WTC11 (cell line): ENCODE data around the gene PEAK1. TPM values are rescaled to one million over a fixed set of nuclear protein-coding genes. Genes with fewer than 3 reads are reported as not detected.

ENCODE experiments used
- ATAC-seq: fragments of 200-7000 bp; cut with Tn5 transposase; 2 replicates; pipeline ENCODE4 v1.10.0; 2021; ENCODE audit warnings: mild to moderate bottlenecking, moderate library complexity
- CTCF ChIA-PET: fragments of 300-600 bp; sonication (Branson Sonifier 250); formaldehyde crosslinking; loops from one replicate; lab custom pipeline; 2021; ENCODE audit warnings: antibody characterized with exemption; lab: Charles Lee
- POLR2A ChIA-PET: fragments of 350-600 bp; sonication (Branson Sonifier 250); formaldehyde crosslinking; loops from one replicate; lab custom pipeline; 2021; ENCODE audit warnings: antibody characterized with exemption; lab: Charles Lee
- DNase-seq: peaks from one replicate; pipeline ENCODE4 v3.0.0; 2021; ENCODE audit warnings: low spot score
- H3K27ac Mint-ChIP-seq: 2 replicates; pipeline ENCODE4 v1.8.0; 2021; ENCODE audit warnings: mixed read lengths
- H3K27me3 Mint-ChIP-seq: 2 replicates; pipeline ENCODE4 v1.8.0; 2021; ENCODE audit warnings: low read depth, mild to moderate bottlenecking, moderate library complexity, mixed read lengths
- H3K36me3 Mint-ChIP-seq: 2 replicates; pipeline ENCODE4 v1.8.0; 2021; ENCODE audit warnings: mixed read lengths
- H3K4me1 Mint-ChIP-seq: 2 replicates; pipeline ENCODE4 v1.8.0; 2022; ENCODE audit warnings: mixed read lengths
- H3K4me3 Mint-ChIP-seq: 2 replicates; pipeline ENCODE4 v1.8.0; 2021; ENCODE audit warnings: mild to moderate bottlenecking, moderate library complexity, mixed read lengths
- H3K9me3 Mint-ChIP-seq: 2 replicates; pipeline ENCODE4 v1.8.0; 2021; ENCODE audit warnings: mixed read lengths
- ATF3 ChIP-seq: sonication (generic); formaldehyde crosslinking; conservative IDR thresholded peaks from 2 replicates; pipeline ENCODE4 v1.8.1; 2022; ENCODE audit warnings: mild to moderate bottlenecking, missing genetic modification reagents
- CDX4 ChIP-seq: fragments of 250-450 bp; sonication (Bioruptor Pico); IDR thresholded peaks from 2 replicates; pipeline ENCODE4 v1.9.0; 2021; ENCODE audit warnings: moderate library complexity, mild to moderate bottlenecking, inconsistent platforms, borderline replicate concordance
- ERG ChIP-seq: fragments of 250-450 bp; sonication (Bioruptor Pico); IDR thresholded peaks from 2 replicates; pipeline ENCODE4 v1.8.0; 2021; ENCODE audit warnings: mild to moderate bottlenecking
- ETV6 ChIP-seq: sonication (generic); formaldehyde crosslinking; IDR thresholded peaks from 2 replicates; pipeline ENCODE4 v1.8.1; 2022; ENCODE audit warnings: mild to moderate bottlenecking, missing genetic modification reagents
- GABPB1 ChIP-seq: sonication (generic); formaldehyde crosslinking; IDR thresholded peaks from 2 replicates; pipeline ENCODE4 v1.8.1; 2023; ENCODE audit warnings: mild to moderate bottlenecking, missing genetic modification reagents
- HMGA2 ChIP-seq: fragments of 250-450 bp; sonication (Bioruptor Pico); IDR thresholded peaks from 2 replicates; pipeline ENCODE4 v1.4.0; 2021; ENCODE audit warnings: mild to moderate bottlenecking, moderate library complexity
- NFATC4 ChIP-seq: fragments of 250-450 bp; sonication (Bioruptor Pico); IDR thresholded peaks from 2 replicates; pipeline ENCODE4 v1.9.0; 2021; ENCODE audit warnings: mild to moderate bottlenecking
- NR2C2 ChIP-seq: sonication (generic); formaldehyde crosslinking; IDR thresholded peaks from 2 replicates; pipeline ENCODE4 v1.8.0; 2022; ENCODE audit warnings: mild to moderate bottlenecking, missing genetic modification reagents
- OVOL2 ChIP-seq: fragments of 250-450 bp; sonication (Bioruptor Pico); IDR thresholded peaks from 2 replicates; pipeline ENCODE4 v1.9.0; 2021; ENCODE audit warnings: mild to moderate bottlenecking, borderline replicate concordance
- PRDM15 ChIP-seq: sonication (generic); formaldehyde crosslinking; IDR thresholded peaks from 2 replicates; pipeline ENCODE4 v1.8.0; 2022; ENCODE audit warnings: missing genetic modification reagents
- RORB ChIP-seq: fragments of 250-450 bp; sonication (Bioruptor Pico); IDR thresholded peaks from 2 replicates; pipeline ENCODE4 v1.9.0; 2021; ENCODE audit warnings: mild to moderate bottlenecking
- SMAD4 ChIP-seq: sonication (generic); formaldehyde crosslinking; IDR thresholded peaks from 2 replicates; pipeline ENCODE4 v1.8.0; 2022; ENCODE audit warnings: mild to moderate bottlenecking, missing genetic modification reagents
- TEAD1 ChIP-seq: sonication (generic); formaldehyde crosslinking; IDR thresholded peaks from 2 replicates; pipeline ENCODE4 v1.8.0; 2022; ENCODE audit warnings: mild to moderate bottlenecking, missing genetic modification reagents
- TEAD4 ChIP-seq: sonication (generic); formaldehyde crosslinking; IDR thresholded peaks from 2 replicates; pipeline ENCODE4 v1.8.0; 2022; ENCODE audit warnings: mild to moderate bottlenecking, missing genetic modification reagents
- ZNF138 ChIP-seq: sonication (generic); formaldehyde crosslinking; conservative IDR thresholded peaks from 2 replicates; pipeline ENCODE4 v1.8.1; 2022; ENCODE audit warnings: mild to moderate bottlenecking, moderate library complexity, missing genetic modification reagents
- ZNF423 ChIP-seq: fragments of 250-450 bp; sonication (Bioruptor Pico); IDR thresholded peaks from 2 replicates; pipeline ENCODE4 v2.1.2; 2022; ENCODE audit warnings: mild to moderate bottlenecking, moderate library complexity
- ZNF512 ChIP-seq: sonication (generic); formaldehyde crosslinking; IDR thresholded peaks from 2 replicates; pipeline ENCODE4 v1.8.1; 2022; ENCODE audit warnings: missing genetic modification reagents, borderline replicate concordance
- total RNA-seq: library from RNA; stranded (reverse); gene quantifications from 3 replicates; pipeline ENCODE4 v1.2.3, GENCODE V29; 2021

The PEAK1 gene
- total RNA-seq, 1 experiment from 2014 or later: 49.0 TPM

GRCh38 chr15:77208241-77208640 lies 211.7 kb downstream of the PEAK1 start (continued):
- TF ChIP-seq ZNF138 (CRISPR knock-in tag) (no peak), ZNF423 (CRISPR knock-in tag) (no peak), ZNF512 (CRISPR knock-in tag) (no peak), CDX4 (no peak)

GRCh38 chr15:77201665-77202064 lies 218.2 kb downstream of the PEAK1 start:
- Mint-ChIP-seq H3K4me3 (no peak overlapping the region), H3K36me3 (peaks cover 11% of the 10 kb centered on the region), H3K9me3 (no peaks in the 10 kb centered on the region), H3K4me1 (no peaks in the 10 kb centered on the region), H3K27ac (no peak overlapping the region)
- DNase-seq: no peak
- ATAC-seq: no peak
- POLR2A ChIA-PET: interaction anchor here (0.8 kb wide), 1 partner anchor 10 kb away, joined by 3 read pairs; no protein-coding TSS in a partner anchor
- no peak for TF ChIP-seq NR2C2 (CRISPR knock-in tag)
- TF ChIP-seq OVOL2 (CRISPR knock-in tag): no peak
- no peak for TF ChIP-seq ETV6 (CRISPR knock-in tag)
- TF ChIP-seq HMGA2 (CRISPR knock-in tag): no peak
- no peak for TF ChIP-seq PRDM15 (CRISPR knock-in tag)
- TF ChIP-seq CDX4: no peak
- TF ChIP-seq RORB (CRISPR knock-in tag): no peak
- TF ChIP-seq TEAD1 (CRISPR knock-in tag): no peak
- TF ChIP-seq NFATC4 (CRISPR knock-in tag): no peak
- TF ChIP-seq, all 79 proteins: peak for 0
- CTCF ChIA-PET: interaction anchor here (0.6 to 1.5 kb wide), 2 partner anchors 115 to 342 kb away, joined by 3 to 6 read pairs; no protein-coding TSS in a partner anchor
- no peaks in the 10 kb centered on the region for H3K27me3 Mint-ChIP-seq

- TF ChIP-seq GABPB1: no peak
- TF ChIP-seq ERG (CRISPR knock-in tag): no peak
- TF ChIP-seq OVOL2 (CRISPR knock-in tag): no peak
- TF ChIP-seq ATF3 (CRISPR knock-in tag): no peak
- TF ChIP-seq SMAD4 (CRISPR knock-in tag): no peak
- TF ChIP-seq TEAD4 (CRISPR knock-in tag): no peak
- CTCF ChIA-PET: interaction anchor here (1.2 kb wide), 1 partner anchor 9 kb away, joined by 3 read pairs; no protein-coding TSS in a partner anchor
These were observed 223.5 kb downstream of the PEAK1 start for GRCh38 chr15:77196381-77196780.

More at GRCh38 chr15:77196381-77196780, 223.5 kb downstream of the PEAK1 start:
- Mint-ChIP-seq H3K36me3 (peaks cover 6% of the 10 kb centered on the region), H3K4me1 (peaks cover 16% of the 10 kb centered on the region; the same call in 1 of the 2 replicates), H3K27ac (no peak overlapping the region), H3K9me3 (no peaks in the 10 kb centered on the region), H3K4me3 (no peak overlapping the region), H3K27me3 (no peaks in the 10 kb centered on the region)
- ATAC-seq (no peak), DNase-seq (no peak)
- POLR2A ChIA-PET: no interaction called here
